Activated CD4-positive, CD25-positive, alpha-beta regulatory T cell treated with anti-CD3 and anti-CD28 coated beads, Interleukin-2, amount 50 U/mL, for 72 hours (primary cell): ENCODE results near the gene UMPS.
"Not testable (repeated sequence)": the region's sequence is repeated elsewhere in the genome, so short reads cannot be mapped to it uniquely, and the experiment has no call there.

Experiments
- DNase-seq: peaks from one replicate; pipeline ENCODE4 v3.0.0; 2021

The UMPS gene

DNA sequence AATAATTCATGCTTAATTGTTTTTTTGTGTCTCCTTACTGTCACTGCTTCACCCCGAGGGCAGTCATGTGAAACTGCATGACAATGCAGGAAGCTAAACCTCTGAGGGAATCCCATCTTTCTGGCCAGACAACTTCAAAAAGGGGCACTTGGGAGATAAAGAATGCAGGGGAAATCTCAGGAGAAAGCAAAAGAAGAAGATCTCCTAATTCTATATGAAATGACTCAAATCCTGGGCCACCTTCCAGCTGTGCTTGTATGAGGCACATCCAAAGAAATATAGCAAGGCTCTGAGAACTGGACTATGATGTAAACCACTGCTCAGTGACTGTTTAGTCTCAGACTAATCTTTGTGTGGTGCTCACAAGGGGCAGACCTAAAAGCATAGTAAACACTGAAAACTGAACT is 22.6 kb upstream of the UMPS start:
- no peak for DNase-seq

DNA sequence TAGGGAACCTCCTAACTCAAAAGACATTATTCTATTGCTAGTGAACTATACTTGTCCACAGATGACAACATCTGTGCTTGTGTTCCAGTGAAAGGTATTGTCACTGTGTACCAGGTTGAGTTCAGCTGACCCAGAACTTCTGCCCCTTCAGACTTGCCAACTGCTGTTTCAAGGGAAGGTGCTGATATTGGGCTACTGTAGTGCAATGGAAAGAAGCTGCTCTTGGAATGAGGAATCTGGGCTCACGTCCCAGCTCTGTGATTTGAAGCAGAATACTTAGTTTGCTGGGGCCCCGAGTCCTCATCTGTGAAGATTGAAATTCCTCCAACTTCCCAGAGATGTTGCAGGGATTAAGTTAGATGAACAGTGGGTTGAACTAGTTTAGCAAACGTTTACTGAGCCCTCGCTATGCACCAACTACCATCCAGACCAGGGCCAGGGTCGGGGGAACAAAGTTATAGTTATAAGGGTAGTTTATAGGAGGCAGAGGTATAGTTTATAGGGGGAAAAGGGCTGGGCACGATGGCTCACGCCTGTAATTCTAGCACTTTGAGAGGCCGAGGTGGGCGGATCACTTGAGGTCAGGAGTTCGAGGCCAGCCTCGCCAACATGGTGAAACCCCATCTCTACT is 15.9 kb upstream of the UMPS start:
- DNase-seq = no peak

DNA sequence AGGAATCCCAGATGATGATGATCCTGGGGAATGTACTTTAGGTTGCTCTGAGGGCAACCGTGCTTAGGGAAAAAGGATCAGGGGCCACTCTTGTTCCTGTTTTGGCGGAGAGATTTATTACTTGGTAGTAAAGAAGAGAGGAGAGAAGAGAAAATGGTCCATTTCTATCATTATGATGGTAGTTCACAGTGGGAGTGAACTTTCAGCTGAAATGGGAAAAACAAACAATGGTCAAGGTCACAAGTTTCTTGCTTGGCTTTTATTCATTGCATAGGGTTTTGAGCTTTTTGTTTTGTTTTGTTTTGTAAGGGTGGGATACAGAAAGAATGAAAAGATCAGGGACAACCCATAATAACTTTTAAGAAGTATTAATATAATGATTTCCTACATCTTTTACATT is 7.7 kb upstream of the UMPS start:
- DNase-seq = no peak

DNA sequence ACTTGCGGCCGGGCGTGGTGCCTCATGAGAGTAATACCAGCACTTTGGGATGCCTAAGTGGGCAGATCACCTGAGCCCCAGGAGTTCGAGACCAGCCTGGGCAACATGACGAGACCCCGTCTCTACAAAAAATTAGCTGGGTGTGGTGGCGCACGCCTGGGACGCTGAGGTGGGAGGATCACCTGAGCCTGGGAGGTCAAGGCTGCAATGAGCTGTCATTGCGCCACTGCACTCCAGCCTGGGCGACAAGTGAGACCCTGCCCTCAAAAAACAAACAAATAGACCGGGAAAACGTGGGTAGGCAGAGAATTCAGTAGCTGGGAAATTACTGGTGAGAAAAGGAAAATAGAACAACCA is 667 bp downstream of the UMPS start:
- DNase-seq = no peak

DNA sequence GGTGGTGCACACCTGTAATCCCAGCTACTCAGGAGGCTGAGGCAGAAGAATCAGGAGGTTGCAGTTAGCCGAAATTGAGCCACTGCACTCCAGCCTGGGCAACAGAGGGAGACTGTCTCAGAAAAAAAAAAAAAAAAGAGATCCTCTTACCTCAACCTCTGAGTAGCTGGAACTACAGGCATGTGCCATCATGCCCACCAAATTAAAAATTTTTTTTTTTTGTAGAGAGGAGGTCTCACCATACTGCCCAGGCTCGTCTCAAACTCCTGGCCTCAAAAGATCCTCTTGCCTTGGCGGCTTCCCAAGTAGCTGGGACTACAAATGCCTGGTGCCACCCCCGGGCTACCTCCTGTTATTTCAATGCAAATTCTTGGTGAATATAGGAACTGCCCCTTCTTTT is 1.5 kb downstream of the UMPS start:
- no peak for DNase-seq

DNA sequence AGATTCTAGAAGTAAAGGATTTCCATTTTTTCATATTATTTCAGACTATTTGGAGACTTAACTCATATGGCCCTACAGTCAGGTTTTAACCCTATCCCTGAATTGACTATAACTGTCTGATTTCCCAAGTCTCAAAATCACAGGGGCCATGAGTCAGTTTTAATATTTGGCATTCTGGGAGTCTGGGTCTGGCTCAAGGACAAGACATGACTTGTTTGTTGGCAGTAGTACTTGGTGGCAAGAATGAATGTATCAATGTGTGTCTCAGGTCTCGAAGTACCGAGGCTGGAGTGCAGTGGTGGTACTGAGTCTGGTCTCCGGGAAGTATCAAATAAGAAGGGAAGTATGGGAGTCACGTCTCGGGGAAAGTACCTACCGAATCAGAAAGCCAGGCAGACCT is 10.8 kb downstream of the UMPS start:
- DNase-seq = no peak

DNA sequence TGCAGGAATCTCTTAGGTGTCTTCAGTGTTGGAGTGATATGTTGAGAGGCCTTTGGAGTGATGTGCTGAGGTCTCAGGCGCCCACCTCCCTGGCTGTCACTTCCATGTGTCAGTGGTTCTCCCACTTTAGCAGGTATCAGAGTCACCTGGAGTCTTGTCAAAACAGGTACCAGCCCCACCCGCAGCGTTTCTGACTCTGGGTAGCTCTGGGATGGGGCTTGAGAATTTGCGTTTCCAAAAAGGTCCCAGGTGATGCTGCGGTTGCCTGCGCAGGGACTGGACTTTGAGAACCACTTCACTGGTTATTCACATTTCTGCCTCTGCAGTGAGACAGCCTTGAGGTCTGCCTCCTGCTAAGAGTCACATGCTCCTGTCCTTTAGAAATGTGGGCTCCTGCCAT is 15.5 kb downstream of the UMPS start:
- no peak for DNase-seq

DNA sequence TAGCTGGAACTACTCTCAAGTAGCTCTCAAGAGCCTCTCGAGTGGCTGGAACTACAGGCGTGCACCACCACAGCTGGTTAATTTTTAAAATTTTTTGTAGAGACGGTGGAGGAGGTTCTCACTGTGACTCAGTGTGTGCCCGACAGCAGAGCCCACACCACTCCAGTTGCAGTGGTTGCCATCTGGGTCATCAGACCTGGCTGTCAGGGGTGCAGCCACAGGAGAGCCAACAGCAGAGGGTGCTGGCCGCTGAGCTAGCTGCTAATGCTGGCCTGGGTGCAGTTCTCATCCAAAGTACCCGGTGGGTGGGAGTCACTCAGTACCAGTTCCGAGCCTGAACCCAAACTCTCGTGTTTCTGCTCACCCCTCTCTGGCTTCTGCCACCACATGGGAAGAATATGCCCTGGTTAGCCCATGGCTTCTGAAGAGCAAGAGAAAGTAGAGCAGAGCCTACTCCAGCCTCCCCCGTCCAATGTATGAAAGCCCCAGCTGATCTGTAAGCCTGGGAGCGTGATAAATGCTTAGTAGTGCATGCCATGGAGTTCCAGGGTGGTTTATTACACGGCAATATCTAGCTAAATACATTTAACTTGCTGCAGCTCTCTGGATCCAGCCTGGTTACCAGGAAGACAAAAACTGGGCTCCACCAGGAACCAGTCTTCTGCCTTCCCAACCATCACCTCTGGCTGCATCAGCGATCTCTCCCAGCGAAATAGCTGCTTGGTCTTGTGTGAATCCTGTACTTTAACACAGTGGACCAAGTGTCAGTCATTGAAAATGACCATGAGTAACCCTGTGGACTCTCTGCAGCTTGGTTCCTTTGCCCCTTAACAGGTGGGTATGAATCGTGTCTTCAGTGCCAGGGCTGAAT is 17.1 kb downstream of the UMPS start:
- DNase-seq = no peak

DNA sequence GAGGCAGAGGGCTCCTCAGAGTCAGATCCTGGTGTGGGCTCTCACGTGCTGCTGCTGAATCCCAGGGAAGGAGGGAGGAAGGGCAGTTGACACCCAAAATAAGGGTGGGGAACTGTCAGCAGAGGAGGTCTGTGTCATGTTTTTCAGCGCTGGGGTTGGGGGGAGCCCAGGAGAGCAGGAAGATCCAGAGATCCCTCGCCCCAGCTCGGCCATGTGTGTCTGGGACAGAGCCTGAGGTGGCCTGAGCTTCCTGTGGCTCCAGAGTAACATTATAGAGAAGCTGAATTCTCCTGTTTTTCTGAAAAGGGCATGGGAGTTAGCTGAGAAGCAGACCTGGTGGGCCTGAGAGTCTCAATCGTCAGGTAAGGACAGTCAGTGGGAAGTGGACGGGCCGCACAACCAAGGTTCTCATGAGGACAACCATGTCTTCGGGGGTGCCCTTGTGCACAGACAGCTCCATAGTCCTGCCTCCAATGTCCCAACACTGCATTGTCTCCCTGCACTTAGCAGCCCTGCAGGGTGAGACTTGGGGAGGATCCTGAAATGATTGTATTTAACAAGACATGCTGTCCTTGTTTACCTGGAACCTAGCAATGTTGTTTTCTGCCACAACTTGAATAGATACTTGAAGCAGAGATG is 18.4 kb downstream of the UMPS start:
- no peak for DNase-seq

DNA sequence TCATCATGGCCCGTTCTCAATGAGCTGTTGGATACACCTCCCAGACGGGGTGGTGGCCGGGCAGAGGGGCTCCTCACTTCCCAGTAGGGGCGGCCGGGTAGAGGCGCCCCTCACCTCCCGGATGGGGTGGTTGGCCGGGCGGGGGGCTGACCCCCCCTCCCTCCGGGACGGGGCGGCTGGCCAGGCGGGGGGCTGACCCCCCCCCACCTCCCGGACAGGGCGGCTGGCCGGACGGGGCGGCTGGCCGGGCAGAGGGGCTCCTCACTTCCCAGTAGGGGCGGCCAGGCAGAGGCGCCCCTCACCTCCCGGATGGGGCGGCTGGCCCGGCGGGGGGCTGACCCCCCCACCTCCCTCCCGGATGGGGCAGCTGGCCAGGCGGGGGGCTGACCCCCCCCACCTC is 19.6 kb downstream of the UMPS start:
- DNase-seq = not testable (repeated sequence)

DNA sequence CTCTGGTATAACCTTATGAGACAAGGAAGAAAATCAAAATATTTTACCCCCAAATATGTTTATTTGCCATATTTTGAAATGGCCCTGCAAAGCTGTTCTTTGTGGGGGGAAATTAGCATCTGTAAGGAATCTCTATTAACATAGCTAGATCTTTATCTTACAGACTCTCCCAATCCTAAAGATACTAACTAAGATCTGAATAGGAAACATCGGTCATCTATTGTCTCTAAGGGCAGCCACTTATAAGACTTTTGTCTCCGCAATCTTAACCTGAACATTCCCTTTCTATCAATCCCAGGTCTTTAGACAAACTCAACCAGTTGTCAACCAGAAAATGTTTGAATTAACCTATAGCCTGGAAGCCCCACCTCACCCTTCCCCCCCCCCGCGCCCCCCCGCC is 21.2 kb downstream of the UMPS start:
- no peak for DNase-seq

DNA sequence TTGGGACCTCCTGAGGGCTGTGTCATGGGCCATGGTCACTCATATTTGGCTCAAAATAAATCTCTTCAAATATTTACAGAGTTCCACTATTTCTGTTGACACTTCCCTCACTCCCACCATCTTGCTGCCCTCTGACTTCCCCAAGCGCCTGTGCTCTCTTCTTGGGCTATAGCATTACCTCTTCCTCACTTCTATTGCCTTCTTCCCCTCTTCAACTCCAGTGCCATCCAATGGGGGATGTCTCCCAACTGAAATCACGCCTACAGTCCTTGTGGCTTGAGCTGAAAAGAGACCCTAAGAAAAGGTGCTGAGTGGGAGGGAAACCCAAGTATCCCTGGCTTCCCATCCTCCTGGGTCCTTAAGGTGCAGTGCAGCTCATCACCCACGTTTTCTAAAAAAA is 21.8 kb downstream of the UMPS start:
- DNase-seq = no peak

DNA sequence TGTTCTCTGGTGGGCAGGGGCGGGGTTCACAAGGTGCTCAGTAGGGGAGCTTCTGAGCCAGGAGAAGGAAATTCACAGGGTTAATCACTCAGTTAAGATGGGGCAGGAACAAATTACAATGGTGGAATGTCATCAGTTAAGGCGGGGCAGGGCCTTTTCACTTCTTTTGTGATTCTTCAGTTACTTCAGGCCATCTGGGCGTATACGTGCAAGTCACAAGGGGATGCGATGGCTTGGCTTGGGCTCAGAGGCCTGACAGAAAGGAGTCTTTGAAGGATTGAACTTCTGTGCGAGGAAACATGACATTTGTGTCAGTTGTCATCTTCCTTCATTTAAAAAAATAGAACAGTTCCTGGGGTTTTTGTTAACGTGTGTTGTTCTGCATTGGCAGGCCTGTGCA is 27.7 kb downstream of the UMPS start:
- DNase-seq = not testable (repeated sequence)

DNA sequence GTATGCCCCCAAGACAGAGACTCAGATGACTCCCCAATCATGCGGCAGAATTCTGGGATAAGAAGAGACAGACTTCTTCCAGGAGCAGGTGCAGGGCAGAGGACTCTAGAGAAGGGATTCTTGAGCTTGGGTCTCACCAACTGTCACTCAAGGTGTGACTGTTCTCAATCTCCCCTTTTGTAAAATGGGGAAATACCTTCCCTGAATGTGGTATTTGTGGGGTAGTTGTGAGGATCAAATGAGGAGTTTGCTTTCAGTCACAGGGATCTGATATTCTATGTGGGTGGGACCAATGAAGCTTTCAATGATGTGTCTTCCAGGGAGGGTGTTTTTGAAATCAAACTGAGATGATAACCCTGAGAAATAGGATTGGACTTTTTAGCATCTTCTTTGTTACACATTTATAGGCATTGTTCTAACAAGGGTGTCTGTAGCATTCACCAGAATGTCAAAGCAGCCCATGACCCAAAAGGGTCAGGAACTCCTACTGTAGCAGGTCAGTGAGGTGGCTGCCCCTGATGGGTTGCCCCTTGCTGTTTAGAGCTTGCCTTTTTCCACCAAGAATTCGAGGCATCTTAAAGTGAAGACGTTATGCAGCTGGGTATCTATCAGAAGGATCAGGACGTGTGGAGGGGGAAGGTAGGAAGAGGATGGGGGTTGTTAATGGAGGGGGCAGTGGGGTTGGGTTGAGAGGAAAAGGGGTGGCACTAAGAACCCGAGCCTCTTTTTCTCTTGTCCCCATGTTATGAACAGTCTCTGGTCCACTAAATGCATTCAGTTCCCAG is 28.8 kb downstream of the UMPS start:
- DNase-seq = no peak

DNA sequence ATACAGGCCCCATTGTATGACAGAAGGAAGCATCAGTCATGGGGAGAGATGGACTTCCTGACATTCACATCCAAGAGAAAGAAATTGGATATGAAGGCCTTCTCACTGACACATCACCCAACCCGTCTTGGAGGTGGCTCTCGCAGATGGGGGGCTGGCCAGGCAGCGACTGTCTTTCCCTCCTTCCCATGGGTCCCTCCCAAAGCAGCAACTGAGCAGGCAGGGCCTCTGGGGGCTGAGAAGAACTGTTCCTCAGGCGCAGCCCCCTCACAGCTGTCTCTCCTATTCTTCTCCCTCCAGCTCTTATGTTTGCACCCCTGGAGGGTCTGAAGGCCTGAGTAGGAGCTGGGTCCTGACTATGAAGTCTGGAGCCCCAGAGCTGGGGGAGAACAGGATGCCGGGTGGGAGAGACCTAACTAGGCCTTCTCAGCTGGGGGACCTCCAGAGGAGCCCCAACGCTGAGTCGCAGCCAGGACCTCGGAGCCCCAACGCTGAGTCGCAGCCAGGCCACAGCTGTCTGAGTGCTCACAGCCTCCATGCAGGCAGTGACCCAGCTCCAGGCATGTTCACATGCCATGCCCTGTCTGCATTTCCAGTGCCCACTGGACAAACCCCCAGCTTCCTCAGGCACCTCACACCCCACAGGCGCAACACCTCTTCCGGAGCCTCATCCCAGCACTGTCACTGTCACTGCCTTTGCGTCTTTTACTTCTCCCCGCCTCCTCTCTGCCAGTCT is 29.6 kb downstream of the UMPS start:
- DNase-seq = no peak

DNA sequence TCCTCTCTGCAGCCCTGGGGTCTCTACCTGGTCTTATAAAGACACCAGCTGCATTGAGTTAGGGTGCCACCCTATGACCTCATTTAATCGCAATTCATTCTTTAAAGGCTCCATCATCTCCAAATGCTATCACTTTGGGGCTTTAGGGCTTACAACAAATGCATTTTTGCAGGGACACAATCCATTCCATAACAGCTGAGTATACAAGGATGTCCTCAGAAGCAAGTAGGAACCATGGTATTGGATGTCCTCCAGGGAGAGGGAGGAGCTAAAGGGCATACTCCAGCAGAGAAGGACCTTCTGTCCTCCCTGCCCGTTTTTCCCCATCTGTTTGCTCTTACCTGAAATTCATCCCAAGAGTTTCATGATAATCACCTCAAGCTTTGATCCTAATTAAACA is 30.3 kb downstream of the UMPS start:
- no peak for DNase-seq

DNA sequence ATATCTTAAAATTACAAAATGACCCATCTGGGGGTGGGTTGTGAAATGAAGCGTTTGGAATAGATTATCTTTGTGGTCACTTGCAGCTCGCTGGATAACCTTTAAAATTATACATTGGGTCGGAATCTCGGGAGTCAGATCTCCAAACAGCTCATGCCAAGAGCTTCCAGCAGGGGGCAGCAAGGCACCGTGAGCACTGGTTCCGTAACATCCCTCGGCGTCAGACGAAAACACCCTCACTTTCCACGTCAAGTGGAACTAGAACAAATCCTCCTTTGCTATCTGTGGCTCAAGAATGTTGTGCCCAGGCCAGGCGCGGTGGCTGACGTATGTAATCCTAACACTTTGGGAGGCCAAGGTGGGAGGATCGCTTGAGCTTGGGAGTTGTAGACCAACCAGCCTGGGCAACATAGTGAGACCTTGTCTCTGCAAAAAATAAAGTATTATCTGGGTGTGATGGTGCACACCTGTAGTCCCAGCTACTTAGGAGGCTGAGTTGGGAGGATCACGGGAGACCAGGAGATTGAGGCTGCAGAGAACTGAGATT is 31.1 kb downstream of the UMPS start:
- DNase-seq = peak; percentile 82

DNA sequence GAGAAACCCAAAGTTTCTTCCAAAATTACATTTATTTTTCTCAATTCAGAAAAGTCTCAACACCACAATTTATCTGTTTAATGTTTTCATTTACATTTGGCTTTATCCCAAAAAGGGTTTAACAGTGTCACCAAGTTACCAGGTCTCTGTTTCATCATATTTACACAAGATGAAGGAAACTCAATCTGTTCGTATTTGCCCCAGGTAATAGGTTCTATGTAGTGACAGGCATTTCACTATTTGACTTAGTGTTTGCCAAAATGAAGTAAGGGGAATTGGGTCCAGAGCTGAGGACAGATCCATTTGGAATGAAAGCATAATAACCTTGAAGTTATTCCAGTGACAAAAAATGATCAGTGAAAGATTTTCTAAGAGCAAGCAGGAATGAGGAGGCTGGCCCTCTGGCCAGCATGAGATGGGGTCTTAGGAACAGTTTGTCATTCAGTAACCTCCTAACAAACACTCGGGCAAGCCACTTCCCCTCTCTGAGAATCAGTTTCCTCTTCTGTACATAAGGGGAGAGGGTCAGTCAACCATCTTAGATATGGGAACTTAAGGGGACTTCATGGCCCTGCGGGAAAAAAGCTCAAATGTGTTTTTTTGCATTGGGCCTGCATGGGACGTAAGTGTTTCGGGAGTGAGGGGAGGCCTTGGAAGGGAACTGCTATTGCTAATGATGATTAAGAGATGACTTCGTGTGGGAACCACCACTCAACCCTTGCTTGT is 31.8 kb downstream of the UMPS start:
- no peak for DNase-seq

DNA sequence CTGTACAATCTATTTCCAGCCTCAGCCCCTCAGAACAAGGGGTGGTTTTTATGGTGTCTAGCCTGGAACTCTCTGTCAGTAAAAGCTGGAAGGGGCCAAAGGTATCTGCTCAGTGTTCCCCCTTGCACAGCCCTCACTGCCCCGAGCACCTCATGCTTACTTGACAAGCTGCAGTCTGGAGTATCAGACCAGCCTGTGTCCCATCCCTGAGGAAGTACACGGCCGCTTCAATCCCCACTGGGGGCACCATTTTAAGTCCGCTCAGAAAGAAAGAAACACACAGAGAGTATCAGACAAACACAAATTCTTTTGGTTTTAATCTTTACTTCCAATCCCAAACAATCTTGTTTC is 32.4 kb downstream of the UMPS start:
- no peak for DNase-seq

DNA sequence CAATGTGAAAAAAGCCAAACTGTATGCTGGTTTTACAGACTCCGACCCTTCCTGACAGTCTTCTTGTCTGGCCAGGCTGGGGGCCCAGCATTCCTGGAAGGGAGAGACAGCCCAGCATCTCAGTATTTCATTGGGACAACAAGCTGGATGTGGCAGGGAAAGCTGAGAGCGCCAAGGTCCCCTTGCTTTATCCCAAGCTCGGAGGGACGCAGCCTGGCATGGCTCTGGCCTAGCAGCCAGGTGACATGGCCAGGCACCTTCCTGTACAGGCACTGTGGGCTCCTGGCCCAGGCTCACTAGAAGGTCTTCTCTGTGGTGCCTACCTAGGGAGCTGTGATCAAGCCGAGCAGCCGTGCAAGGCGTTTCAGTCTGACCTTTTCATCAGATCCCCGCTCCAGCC is 33.0 kb downstream of the UMPS start:
- no peak for DNase-seq

DNA sequence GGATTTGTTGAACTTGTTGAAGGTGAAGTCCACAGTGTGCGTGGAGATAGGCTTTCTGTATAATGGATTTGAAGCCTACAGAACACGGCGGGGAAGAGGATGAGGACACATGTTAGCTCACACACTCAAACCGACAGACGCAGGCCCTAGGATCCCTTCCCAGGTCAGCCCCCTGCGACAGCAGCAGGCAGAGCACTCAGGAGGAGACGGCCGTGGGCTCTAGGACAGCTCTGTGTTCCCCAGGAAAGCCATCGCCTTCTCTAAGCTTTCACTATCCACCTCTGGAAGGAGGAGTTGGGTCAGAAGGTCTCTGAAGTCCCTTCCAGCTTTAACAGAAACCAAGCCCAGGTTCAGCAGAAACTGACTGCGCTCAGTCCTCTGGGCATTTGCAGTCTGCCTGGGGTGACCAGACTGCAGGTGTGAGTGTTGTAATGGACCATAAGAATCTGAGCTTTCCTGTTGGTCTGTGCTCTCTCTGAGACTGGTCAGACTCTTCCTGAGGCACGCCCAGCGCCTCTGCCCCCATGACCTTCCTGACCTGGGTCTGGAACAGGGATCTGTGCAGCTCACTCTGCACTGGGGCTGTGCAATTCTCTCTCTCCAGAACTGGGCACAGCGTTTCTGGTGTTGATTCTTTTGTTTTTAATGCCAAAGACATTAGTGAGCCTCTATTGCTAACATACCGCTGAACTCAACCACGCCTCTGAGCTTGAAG is 33.5 kb downstream of the UMPS start:
- DNase-seq = no peak
